Glomerular endothelial cell (primary cell): ENCODE measurements around the gene METTL1. TPM values are rescaled to one million over a fixed set of nuclear protein-coding genes. Genes with fewer than 3 reads are reported as not detected.
A peak's percentile ranks its signal among the peaks of the same experiment; 100 is the strongest.
"Not testable (repeated sequence)": the region's sequence is repeated elsewhere in the genome, so short reads cannot be mapped to it uniquely, and the experiment has no call there.

Experiments used
- DNase-seq: peaks from one replicate; pipeline ENCODE4 v3.0.0-alpha.2; 2011; ENCODE audit warnings: low read depth, low spot score; ENCODE audit errors: extremely low read depth
- total RNA-seq: library from RNA; depleted of rRNA; stranded (reverse); fragments of >200 nt; gene quantifications from 2 replicates; pipeline ENCODE4 v1.2.3, GENCODE V29; 2015

The METTL1 gene
- total RNA-seq, 1 donor from 2014 or later = 11.3 TPM

DNA sequence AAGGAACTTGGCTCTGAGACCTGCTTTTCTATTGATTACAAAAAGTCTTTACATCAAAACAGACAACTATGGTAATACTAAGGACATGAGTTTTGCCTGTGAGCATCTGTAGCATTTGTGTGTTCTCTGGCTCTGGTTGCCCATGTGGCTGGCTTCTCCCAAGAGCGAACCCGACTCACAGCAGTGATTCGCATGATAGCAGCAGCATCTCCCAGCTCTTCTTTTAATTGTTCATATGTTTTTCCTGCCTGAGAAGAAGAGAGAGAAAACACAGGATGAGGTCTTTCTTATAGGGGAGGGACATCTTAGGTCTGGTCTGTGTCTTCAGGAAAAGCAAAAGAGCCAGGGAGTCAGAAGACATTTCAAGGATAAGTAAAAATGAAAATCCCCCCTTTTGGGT lies 29.1 kb upstream of the METTL1 start:
- DNase-seq = no peak

GRCh38 chr12:57797933-57798332 lies 26.0 kb upstream of the METTL1 start:
- no peak for DNase-seq

- no peak for DNase-seq
These were observed 25.1 kb upstream of the METTL1 start for GRCh38 chr12:57796996-57797395.

DNA sequence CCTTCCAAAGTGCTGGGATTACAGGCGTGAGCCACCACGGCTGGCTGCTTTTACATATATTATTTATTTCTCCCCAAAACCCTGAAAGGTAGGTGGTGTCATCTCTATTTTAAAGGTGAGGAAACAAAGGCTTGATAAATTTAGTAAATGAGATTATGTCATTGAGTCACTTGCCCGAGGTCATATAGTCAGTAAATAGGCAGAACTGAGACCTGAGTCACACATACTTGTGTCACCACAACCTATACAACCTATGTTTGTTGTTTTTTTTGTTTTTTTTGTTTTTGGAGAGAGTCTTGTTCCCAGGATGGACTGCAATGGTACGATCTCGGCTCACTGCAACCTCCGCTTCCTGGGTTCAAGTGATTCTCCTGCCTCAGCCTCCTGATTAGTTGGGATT lies 23.4 kb upstream of the METTL1 start:
- DNase-seq = no peak

DNA sequence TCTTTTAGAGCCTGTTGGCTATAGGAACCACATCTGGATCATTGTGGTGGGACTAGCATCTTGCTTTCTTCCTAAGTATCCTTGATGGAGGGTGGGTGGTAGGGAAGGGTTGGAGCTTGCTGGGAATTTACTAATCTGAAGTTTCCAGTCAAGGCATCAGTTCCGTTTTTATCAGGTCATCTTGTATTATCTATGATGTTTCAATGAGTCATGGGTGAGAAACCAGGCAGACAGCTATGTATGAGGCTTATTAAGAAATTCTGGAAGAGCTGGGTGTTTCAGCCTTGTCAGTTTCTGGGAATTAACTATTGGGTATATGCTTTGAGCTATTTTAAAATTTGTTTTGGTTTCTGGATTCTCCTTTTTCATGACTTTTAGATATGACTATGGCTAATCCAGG lies 22.0 kb upstream of the METTL1 start:
- no peak for DNase-seq

DNA sequence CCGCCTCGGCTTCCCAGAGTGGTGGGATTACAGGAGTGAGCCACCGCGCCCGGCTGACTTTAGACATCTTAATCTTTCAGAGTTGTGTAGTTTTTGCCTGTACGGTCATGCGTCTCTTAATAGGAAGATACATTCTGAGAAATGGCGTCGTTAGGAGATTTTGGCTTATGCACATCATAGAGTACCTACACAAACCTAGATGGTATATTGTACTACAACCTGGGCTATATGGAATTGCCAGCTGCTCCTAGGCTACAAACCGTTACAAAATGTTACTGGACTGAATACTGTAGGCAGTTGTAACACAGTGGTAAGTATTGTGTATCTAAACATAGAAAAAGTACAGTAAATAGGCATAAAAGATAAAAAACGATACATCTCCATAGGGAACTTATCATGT lies 12.0 kb upstream of the METTL1 start:
- no peak for DNase-seq

GRCh38 chr12:57783466-57783801 lies 11.5 kb upstream of the METTL1 start:
- DNase-seq = no peak

- peak; percentile 68 for DNase-seq
These were observed 10.9 kb upstream of the METTL1 start, which contains the start of gene TSFM for GRCh38 chr12:57782608-57783465. Gene TSFM (plus strand): TSS chr12:57782787. CDS start chr12:57782802, 15 bp downstream.

DNA sequence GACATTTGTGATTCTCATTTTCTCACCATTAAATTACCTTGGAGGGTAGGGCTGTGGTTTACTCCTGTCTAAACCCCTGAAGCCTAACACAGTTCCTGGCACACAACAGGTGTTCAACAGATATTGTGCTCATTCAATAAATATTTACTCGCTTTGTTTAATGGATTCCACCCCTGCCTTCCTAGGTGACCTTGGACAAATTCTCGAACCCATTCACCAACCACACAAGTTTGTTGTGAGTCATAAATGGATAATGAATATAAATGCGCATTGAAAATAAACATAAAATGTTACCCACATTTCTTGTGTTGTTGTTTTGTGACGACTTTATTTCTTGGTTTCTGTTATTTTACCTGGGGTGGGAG lies 10.3 kb upstream of the METTL1 start:
- DNase-seq = no peak

DNA sequence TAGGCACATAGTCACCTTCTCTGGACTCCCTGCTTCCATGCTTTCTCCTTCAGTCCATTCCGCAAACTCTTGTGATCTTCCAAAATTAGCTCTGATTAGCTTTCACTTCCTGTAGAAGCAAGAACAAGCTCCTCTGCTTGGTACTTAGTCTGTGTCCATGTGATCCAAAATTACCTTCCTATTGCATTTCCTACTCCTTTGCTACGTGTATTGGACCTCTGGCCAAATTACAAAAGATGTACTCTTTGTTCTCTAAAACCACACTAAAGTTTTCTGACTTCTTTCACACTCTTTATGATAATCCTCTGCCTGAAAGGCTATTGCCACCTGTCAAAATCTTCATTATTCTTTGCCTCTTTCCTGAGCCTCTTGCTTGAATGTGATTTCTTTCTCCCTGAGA lies 9.9 kb upstream of the METTL1 start:
- DNase-seq = no peak

DNA sequence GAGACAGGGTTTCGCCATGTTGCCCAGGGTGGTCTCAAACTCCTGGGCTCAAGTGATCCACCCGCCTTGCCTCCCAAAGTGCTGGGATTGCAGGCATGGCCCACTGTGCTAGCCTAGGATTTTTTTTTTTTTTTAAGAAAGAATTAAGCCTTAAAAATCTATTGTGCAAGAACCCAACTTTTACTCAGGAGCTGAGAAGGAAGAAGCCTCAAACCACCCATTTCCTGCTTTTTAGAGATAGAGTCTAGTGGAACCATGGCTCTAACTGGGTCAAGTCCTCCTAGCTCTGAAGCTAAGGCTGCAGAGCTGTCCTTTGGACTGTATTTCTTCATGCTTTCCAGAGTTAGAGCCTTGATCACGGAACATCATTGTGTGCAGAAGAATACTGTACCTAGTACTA lies 9.3 kb upstream of the METTL1 start:
- no peak for DNase-seq

DNA sequence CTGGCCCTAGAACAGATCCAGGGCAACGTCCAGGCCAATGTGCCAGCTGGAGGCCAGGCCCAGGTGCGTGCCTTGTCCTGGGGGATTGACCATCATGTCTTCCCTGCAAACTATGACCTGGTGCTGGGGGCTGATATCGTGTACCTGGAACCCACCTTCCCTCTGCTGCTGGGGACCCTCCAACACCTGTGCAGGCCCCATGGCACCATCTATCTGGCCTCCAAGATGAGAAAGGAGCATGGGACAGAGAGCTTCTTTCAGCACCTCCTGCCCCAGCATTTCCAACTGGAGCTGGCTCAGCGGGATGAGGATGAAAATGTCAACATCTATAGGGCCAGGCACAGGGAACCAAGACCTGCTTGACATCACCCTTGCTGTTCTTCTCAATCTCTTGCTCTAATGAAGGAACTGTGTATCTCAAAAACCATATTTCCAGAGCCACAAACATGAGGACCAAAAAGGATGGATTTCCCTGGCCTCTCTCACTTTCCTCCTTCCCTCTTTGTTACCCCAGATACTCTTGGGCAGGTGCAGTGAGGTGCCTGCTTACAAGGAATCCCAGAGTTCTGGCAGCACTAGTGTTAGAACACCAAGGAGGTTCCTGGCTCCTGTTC lies 8.5 kb upstream of the METTL1 start:
- no peak for DNase-seq

GRCh38 chr12:57779736-57780135 lies 7.8 kb upstream of the METTL1 start:
- DNase-seq = no peak

DNA sequence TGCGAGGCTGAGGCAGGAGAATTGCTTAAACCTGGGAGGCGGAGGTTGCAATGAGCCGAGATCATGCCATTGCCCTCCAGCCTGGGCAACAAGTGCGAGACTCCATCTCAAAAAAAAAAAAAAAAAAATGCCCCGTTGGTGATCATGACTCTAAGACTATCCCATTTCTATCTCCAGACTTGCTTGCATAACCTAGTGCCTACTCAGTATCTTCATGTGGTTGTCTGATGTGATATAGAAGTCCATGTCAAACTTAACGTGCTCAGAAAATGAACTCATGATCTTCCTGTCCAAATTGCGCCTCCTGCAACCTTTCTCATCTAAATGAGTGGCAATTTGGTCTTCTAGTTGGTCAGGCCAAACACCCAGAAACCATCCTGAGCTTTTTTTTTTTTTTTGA lies 6.0 kb upstream of the METTL1 start:
- no peak for DNase-seq

DNA sequence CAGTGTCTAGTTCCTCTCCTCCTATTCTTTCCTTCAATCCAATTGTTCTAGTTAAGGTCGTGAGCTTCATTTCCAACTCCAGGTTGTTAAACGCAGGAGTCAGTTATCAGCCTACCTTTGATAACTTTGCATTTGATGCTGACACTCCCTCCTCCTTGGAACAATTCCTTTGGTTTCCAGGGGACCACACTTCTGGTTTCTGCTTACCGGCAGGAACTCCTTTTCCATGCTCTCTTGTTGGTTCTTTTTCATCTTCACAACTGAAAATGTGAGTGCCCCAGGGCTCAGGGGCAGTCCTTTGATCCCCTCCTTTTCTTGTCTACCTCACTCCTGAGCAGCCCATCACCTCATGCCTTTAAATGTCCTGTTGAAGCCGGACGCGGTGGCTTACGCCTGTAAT lies 5.5 kb upstream of the METTL1 start:
- DNase-seq = no peak

DNA sequence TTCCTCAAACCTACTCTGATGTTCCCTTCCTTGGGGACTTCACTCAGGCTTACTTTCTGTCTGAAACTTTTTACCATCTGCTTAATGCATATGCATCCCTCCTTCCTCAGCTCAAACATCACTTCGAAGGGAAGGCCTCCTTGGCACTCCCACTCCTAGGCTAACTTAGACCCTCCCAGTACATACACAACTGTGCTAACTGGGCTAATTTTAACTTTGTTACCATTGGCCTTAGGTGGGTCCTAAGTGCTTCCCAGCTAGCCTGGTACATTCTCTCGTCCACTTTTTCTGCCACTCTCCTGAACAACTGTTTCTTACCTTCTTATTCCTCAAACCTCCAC lies 4.3 kb upstream of the METTL1 start:
- DNase-seq = no peak

DNA sequence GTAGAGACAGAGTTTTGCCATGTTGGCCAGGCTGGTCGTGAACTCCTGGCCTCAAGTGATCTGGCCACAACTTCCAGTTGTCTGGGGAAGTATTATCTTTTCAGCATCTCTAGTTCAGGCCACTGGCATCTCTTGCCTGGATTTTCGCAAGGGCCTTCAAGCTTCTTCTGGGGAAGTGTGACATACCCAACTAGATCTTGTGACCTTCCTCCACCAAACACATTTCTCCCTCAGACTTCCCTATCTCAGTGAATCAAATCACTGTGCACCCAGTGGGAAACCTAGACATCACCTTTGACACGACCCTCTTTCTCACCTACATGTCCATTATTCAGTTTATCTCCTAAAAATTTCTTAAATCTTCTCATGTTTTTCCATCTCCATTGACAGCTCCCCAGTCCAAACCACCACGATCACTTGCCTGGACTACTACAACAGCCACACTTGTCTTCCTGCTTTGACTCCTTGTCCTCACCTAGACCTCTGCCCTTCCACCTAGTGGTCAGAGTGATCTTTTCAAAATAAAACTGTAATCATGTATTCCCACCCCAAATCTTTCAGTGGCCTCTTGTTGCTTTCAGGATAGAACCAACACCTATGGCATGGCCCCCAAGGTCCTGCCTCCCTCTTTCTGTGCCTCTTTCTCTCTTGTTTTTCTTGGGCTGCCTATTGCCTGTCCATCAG lies 3.8 kb upstream of the METTL1 start:
- no peak for DNase-seq

DNA sequence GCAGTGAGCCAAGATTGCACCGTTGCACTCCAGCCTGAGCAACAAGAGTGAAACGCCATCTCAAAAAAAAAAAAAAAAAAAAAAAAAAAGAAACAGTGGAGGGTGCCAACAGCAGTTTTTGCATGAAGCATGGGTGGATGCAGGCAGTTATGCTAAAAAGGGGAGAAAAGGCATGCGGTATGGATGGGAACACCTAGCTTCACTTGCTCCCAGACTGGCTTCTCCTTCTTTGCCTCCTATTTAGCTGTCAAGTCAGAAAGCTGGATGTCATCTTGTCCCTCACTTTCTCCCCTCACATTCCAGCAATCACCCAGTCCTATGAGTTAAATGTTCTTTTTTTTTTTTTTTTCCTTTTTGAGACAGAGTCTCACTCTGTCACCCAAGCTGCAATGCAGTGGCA lies 3.1 kb upstream of the METTL1 start:
- DNase-seq = no peak

- not testable (repeated sequence) for DNase-seq
These were observed 2.7 kb upstream of the METTL1 start for GRCh38 chr12:57774634-57775033.

DNA sequence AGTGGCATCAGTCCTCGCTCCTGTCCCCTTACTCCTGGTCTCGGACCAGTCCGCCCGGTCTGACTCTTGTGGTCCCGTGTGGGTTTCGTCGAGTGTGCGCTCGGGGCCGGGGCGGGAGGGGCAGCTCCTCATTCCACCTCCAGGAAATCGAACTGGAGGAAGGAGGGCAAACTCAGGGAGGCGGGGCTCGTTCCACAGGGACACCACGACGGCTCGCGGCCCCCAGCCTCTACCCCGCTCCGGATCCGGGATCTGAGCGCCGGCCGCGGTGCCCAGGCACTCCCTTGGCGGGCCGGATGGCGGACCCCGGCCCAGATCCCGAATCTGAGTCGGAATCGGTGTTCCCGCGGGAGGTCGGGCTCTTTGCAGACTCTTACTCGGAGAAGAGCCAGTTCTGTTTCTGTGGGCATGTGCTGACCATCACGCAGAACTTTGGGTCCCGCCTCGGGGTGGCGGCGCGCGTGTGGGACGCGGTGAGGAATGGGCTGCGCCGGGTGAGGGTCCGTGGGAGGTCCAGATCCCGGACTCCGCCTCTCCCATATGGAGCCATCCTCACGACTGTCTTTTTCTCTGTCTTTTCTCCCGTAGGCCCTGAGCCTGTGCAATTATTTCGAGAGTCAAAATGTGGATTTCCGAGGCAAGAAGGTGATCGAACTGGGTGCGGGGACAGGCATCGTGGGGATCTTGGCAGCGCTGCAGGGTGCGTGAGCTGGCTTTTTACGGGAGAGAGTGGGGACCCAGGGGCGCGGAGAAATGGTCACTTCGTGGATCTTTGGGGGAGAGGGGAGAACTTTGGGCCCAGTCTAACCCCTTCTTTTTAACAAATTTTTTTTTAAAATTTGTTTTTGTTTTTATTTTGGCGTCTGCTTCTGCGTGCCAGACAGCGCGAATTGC lies 771 bp upstream of the METTL1 start, which contains the start of gene EEF1AKMT3:
TSS of gene EEF1AKMT3 (plus strand) at position 186 of the 894 bp plus-strand sequence. CDS start at position 297, 111 bp downstream.
- no peak for DNase-seq
